Activated naive CD4-positive, alpha-beta T cell treated with Interleukin-2 at 50 U/mL for 16 hours (primary cell): Measurements from ENCODE around the gene SERPIND1.
A peak's percentile ranks its signal among the peaks of the same experiment; 100 is the strongest.

Experiments
- DNase-seq: peaks from one replicate; pipeline ENCODE4 v3.0.0-alpha.2; 2020

The SERPIND1 gene

DNA sequence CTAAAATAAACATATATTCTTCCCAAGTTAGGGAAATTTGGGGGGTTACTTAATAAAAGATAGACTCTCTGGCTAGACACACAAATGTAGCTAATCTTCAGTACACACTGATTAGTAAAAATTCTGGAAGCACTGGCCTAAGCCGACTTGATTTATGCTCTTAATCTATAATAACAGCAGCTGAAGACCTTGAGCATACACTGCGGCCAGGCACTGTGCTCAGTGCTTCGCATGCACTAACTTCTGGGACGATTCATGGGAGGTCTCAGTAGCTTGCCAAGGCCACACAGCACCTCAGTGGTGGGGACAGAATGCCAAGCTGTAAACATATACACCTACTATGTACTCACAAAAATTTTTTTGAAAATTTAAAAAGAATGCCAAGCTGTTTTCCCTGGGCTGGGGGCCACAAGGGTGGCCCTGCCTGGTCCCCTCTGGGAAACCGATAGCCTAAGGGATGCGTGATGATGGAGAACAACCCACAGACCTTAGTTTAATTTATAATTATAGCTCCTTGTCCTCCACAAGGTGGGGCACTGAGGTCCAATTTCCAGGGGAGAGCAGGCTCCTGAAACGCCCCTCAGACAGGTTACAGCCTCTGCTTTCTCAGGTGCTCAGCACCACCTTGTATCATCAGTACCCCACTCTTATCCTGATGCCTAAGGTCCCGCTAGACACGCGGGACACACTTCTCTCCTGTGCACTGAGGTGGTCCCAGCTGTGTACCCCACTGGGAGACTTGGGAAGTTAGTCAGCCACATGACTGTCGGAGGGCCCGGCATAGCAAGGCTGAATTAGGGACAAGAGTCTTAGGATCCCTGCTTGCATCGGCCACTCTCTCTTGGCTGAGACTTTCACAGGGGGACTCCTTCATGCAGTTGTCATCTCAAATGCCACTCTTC, 20.1 kb downstream of the SERPIND1 start:
- DNase-seq: no peak

DNA sequence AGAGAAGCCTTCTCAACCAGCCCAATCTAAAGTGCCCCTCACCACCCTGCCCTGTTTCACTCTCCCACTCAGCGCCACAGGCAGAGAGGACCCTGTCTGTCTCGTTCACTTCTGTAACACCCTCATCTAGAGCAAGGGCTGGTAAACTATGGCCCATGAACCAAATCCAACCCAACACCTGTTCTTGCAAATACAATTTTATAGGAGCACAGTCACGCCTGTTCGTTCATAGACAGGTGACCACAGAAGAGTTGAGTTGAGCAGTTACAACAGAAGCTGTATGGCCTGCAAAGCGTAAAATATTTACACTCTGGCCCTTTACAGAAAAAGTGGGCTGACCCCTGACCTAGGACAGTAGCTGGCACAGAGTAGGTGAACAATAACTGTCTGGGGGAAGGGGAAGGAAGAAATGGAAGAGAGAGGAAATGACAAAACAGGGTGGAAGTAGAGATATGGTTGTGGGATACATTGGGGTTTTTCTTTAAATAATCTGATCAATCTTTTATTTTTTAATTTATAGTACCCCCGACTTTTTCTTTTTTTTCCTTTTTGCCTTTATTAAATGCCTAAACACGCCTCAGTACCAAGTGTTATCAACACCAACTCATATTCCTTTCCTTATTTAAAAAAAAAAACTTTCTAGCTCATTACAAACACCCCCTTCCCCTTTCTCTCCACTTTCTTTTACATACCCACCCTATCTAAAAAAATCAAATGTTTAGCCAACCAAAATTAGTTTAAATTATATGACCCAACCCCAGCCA, 20.9 kb downstream of the SERPIND1 start:
- no peak for DNase-seq

DNA sequence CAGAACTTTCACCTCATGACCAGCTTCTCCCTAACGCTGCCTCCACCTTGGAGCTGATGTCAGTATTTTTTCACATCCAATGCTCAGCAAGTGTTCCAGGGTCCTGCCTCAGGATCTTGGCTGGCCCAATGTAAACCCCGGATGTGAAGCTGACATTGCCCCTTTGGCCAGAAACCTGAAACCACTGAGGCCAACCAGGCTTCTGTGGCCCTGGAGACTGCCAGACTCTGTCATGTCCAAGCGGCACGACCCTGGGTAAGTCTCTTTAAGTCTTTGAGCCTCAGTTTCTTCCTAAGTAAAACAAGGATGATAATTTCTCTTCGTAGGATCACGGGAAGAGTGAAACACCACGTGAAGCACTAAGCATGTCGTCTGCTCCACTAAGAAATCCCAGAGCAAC, 22.8 kb downstream of the SERPIND1 start:
- no peak for DNase-seq

DNA sequence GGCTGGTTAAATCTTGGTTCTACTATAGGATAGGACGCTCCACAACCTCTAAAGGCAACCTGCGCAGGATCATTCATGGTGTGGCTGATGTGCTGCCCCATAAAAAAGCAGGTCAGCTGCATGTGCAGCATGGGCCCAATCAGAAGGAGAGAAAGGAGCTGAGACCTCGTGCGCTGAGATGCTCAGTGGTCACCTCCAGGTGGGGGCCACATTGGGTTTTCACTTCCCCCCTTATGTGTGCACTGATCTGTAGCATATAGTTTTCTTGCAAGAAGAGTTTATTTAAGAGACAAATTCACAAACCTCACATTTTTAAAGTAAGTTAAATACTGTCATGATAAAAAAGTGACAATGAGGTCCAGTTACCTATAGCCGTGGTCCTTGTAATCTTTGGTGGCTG, 24.3 kb downstream of the SERPIND1 start:
- no peak for DNase-seq

DNA sequence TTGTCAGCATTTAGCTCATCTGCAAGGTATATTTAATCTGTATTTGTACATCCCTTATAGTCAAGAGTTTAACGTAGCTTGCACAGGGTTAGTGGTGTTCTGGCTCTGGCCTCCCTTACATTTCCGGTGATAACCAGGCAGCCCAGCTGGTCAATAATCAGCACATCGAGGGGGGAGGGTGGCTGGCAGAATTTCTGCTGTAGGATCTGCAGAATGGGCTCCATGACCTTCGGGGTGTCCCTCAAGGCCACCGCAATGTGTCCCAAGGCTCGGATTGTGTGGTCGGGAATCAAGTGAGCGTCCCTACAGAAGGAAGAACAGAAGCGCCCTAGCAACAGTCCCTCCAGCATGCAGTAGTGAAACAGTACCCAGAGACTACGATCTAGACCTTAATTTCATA, 25.1 kb downstream of the SERPIND1 start:
- no peak for DNase-seq

DNA sequence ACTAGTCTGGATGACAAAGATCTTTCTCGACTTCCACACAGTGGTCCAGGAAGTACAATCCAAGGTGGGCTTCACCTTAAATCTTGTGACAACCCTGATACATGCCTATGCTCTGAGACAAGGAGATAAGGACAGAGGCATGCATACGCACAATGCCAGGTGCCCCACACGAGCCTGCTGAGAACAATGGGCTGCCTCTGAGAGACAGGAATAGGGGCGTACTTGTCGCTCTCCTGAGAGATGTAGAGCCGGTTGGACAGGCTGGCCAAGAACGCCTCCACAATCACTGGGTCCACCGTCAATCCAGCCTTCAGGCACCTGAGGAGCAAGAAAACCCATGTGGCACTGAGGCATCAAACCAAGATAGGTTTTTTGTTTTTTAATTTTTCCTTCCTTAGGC, 25.5 kb downstream of the SERPIND1 start:
- DNase-seq: no peak

DNA sequence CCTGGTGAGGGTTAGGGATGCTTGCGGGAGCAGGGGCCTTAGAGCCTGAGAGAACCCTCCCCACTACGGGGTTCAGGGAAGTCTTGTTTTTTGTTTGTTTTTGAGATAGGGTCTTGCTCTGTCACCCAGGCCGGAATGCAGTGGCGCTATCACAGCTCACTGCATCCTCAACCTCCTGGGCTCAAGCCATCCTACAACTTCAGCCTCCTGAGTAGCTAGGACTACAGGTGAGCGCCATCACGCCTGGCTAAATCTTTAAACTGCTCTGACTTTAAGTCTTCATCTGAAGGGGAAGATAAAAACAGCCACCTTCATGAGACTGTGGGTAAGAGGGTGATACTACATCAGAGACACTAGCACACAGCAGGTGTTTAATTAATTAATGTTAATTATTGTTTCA, 28.5 kb downstream of the SERPIND1 start:
- no peak for DNase-seq

DNA sequence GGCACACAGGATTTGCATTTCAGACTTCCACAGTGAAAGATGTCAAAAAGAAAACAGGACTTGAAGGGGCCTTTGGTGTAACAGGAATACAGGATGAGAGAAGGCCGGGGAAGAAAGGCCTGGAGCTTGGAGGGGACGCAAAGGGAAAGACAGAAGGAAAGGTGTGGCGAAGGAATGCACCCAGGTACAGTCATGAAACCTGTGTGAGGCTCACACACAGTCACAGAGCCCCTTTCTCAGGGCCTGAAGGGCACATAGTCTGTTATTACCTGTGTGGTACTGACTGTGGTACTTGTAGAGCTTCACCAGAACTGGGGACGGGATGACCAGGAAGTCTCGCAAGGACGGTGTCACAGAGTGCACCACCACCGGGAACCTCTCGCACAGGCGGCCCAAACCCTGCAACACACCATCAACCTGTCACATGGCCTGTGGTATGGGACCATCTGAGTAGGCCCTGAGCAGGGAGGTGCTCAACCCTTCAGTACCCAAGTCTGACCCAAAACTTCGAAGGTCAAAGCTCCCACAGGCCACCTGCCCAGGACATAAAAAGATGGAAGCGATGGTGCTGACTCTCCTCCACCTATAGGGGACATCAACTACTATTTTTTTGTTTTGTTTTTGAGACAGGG, 29.1 kb downstream of the SERPIND1 start:
- no peak for DNase-seq

DNA sequence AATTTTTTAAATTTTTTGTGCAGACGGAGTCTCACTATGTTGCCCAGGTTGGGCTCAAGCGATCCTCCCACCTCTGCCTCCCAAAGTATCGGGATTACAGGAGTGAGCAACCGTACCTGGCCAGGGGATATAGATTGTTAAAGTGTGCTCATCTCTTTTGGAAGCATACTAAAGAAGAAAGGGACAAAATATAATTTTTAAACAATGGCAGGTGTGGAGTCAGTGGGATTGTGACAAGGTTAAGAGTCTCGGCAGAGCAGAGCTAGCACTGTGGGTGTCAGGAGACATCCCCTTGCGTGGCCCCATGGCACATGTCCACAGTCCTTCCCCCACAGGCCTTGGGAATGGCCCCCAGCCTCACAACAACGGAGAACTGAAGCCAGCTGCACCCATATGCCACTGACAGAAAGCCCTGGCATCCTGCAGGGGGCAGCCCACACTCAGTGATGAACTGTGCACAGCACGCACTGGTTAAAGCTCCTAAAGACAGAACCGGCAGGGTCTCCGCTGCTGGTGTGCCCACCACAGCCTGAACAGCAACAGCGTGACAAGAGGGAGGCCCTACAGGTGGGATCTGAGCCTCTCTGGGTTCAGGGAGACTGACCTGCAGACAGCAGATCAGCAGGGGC, 29.9 kb downstream of the SERPIND1 start:
- DNase-seq: peak; percentile 21

DNA sequence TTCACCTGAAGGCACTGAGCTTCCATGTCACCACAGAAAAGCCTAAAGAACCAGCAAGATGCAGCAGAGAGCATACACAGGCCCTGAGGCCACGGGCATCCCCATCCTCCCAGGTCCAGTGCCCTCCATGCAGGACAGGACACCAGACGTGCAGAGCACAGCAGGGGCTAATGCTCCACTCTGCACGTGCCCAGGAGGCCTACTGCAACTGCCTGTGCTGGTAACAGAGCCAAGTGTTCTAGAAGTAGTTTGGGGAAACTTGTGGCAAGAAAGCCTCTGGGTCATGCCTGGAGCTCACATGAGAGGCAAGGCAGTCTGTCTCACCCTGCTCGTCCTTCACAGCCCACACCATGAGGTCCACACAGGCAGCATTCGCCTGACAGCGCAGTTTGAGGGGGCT, 30.7 kb downstream of the SERPIND1 start:
- DNase-seq: no peak

DNA sequence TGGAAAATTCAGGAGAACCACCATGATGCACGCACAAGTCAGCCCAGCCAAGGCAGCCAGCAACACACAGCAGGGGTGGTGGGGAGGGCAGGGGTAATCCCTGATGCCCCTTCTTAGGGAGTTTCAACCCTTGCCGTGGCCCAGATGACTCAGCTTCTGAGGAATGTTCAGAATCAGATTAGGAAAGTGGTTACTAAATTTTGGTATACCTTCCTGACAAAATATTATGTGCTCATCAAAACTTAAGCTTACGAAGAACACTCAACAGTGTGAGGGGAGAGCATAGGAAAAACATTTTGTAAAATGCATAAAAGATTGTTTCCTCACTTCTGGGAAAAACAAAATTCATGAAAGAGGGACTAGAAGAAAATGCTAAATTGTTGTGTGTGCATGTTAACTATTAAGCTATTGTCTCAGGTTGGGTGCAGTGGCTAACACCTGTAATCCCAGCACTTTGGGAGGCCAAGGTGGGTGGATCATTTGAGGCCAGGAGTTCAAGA, 32.1 kb downstream of the SERPIND1 start:
- no peak for DNase-seq

DNA sequence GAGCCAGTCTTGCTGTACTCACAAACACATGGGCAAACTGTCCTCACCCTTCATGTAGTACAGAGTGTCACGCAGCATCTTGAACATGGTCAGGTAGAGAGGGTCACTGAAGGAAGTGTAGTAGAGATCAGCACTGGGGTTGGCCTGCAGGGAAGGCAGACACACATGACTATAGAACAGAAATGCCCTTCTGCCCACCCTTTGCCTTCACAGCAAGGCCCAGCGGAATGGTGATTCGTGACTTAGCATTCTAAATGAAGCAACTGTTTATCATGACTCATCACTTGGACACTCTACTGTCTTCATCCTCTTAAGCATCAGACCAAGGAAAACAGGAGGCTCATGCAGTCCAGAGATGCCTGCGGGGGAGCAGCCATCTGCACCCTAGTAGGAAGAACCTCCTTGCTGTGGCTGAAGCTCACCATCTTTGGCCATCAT, 33.4 kb downstream of the SERPIND1 start:
- DNase-seq: no peak

DNA sequence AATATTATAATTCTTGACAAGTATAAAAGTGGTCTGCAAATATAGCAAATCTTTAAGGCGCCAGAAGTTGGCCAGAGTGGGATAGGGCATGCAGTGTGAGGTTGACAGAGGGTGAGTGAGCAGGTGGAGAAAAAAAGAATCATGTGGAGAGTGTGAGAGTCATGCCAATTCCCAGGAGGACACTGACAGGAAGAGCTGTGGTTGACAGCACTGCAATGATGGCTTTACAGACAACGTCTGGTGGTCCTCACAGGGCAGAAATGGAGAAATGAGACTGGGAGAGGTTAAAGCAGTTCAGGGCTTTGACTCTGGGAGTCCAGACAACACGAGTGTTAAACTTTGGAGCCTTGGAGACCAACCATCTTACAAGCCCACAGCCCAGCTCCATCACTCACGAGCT, 34.9 kb downstream of the SERPIND1 start:
- DNase-seq: no peak

DNA sequence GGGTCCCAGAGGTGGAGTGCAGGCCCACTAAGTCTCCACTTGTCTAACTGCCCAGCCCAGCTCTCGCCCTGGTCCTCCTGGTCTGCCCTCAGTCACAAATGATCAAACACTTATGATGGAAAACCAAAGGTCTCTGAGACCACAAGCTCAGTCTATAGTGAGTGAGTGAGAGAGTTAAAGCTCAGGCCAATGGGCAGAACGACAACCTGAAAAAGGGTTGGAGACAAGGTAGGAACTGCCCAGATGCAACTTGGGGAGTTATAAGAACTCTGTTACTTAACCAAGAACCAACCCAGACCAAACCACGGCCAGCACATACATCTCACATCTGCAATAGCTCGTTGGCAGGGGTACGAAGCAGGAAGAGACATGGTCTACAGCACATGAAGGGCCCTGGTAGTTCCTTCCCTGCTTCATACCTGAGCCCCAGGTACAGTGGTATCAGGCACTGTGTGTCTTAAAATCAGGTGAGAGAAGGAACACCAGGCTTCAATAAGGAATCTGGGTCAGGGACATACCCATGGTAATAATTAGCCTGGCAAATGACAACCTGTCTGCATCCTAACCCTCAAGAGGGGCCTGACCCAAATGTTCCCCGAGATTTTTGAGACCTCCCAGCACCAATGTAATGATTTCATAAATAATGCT, 35.7 kb downstream of the SERPIND1 start:
- no peak for DNase-seq

DNA sequence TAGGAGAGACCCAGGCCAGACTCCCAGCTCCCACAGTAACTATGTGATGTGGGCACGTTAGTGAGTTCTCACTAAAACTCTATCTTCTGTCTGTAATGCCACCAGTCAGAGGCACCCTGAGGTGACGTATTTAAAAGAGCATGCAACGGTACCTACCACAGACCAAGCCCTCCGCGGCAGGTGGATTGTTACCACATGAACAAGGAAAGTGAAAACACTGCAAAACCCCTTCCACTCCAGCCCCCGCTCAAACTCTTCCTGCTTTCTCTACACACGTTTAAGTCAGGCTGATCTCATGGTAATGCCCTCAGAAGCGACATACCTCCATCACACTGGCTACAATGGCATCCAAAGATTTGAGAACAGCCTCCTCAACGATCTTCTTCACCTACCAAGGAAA, 36.7 kb downstream of the SERPIND1 start:
- no peak for DNase-seq

DNA sequence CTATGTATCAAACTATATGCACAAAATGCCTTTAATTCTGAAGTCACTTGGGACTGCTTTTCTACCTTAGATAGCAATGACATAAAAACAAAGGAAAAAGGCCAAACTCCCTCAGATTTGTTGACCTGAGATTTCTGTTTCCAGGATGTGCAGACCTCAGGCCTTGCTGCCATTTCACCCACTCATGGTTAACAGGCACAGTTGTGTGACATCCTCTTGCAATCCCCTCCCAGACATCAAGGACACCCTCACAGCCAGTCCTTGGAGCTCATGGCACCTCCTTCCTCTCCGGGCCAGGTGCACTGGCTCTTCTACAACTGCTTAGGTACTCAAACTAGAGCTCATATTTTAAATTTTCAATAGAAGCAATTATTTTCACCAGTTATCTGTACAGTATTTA, 37.3 kb downstream of the SERPIND1 start:
- no peak for DNase-seq

DNA sequence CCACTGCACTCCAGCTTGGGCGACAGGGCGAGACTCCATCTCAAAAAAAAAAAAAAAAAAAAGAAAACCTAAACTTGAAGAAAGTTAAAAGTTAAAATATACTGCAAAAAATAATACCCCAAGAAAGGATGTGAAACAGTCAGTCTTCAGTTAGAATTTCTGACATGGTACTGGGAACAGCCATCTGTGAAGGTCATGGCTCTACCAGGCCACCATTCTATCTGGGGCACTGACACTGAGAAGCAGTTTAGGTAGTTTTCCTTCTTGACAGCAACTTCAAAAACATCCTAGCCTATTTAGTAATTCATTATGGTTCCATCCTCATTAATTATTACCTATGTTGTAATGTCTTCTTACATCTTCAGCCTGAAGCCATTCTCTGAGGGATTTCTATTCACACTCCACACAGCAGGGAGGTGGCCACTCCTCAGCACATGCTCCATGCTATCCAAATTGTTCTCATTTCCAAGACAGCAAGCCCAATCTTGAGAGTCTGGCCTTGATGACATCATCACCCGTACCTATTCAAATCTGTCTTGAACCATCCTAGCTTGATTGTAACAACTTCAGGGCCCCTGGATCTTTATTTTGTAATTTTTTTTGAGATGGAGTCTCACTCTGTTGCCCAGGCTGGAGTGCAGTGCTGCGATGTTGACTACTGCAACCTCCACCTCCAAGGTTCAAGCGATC, 38.2 kb downstream of the SERPIND1 start:
- no peak for DNase-seq

DNA sequence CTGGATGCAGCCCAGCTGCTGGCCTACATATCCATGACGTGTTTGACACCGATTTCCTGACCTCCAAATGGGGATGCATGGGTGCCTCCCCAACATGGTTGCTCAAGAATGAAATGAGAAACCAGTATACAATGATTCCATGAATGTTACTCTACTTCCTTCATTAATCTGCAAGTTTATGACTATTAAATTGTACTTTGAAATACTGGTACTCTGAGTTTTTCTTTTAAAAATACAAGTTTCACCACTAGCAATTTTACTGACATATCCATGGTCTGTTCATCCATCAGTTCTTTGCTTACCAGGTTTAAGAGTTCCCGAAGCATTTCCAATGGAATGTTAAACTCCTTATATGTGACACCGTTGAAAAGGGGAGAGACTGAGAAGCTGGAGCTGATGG, 39.1 kb downstream of the SERPIND1 start:
- DNase-seq: no peak

DNA sequence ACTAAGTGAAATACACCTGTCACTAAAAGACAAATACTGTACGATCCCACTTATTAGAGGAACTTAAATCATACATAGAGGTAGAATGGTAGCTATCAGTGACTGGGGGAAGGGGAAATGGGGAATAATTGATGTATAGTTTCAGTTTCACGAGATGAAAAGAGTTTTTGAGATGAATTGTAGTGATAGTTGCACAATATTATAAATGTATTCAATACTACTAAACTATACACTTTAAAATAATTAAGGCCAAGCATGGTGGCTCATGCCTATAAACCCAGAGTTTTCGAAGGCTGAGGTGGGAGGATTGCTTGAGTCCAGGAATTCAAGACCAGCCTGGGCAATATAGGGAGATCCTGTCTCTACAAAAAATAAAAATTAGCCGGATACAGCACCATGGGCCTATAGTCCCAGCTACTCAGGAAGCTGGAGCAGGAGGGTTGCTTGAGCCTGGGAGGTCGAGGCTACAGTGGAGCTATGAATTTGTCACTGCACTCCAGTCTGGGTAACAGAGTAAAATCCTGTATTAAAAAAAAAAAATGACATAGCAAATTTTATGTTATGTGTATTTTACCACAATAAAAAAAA, 40.4 kb downstream of the SERPIND1 start:
- no peak for DNase-seq

DNA sequence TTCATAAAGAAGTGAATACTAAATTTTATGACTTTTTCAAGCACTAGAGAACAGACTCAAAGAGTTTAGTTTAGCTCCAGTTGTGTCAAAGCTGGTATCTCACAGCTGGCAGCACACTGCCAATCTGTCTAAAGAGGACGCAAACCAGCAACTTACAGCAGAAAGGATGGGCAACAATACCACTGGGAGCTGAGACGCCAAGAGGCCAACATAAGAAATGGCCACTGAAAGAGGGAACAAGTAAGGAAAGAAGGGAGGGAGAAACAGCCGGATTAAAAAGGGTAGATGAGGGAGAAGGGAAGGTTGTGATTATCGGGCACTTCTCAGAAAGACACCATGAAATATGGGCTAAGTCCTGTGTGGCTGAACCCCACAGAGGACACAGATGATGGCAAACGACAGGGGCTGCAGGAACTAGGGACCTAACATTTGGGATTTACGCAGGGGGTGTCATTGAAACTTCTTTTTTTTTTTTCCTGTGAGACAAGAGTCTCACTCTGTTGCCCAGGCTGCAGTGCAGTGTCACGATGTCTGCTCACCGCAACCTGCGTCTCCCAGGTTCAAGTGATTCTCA, 41.7 kb downstream of the SERPIND1 start:
- no peak for DNase-seq

DNA sequence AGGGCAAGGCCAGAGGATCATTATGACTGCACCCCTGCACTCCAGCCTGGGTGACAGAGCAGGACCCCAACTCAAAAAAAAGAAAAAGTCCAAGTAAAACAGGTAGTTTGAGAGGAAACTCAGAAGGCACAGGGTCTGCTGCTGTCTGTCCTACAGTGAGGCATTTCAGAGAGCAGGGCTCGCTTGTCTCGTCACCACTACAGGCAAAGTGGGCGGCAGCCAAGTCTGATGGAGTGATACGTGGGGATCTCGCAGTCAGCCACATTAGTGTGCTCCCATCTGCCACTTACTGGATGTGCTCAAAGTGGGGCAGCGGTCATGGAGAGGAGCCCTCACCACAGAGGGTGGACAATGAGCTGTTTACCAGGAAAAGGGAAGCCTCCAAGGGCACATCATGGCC, 42.6 kb downstream of the SERPIND1 start:
- DNase-seq: no peak
